Activated CD4-positive, alpha-beta T cell treated with anti-CD3 and anti-CD28 coated beads, Interleukin-2, amount 50 U/mL, for 1 hour (primary cell): Measurements from ENCODE around the gene EIF2B2.
"Not testable (repeated sequence)": the region's sequence is repeated elsewhere in the genome, so short reads cannot be mapped to it uniquely, and the experiment has no call there.

Experiments
- DNase-seq: peaks from one replicate; pipeline ENCODE4 v3.0.0-alpha.2; 2020

The EIF2B2 gene

GRCh38 chr14:74995781-74996180 lies 6.9 kb upstream of the EIF2B2 start:
- not testable (repeated sequence) for DNase-seq

GRCh38 chr14:75001261-75001660 lies 1.5 kb upstream of the EIF2B2 start:
- DNase-seq = no peak

- DNase-seq = no peak
Observed at GRCh38 chr14:75001899-75002298, 822 bp upstream of the EIF2B2 start.

- no peak for DNase-seq
Observed at GRCh38 chr14:75003250-75004027, 718 bp downstream of the EIF2B2 start.

GRCh38 chr14:75005357-75005756 lies 2.6 kb downstream of the EIF2B2 start:
- DNase-seq = no peak

GRCh38 chr14:75009176-75009575 lies 6.5 kb downstream of the EIF2B2 start:
- no peak for DNase-seq

GRCh38 chr14:75010472-75011093 lies 7.9 kb downstream of the EIF2B2 start:
- no peak for DNase-seq

GRCh38 chr14:75011356-75011994 lies 8.8 kb downstream of the EIF2B2 start:
- no peak for DNase-seq

GRCh38 chr14:75013290-75013689 lies 10.6 kb downstream of the EIF2B2 start:
- DNase-seq = no peak

- no peak for DNase-seq
Observed at GRCh38 chr14:75015496-75015895, 12.8 kb downstream of the EIF2B2 start.

- no peak for DNase-seq
Observed at GRCh38 chr14:75016815-75017214, 14.1 kb downstream of the EIF2B2 start.

- DNase-seq = no peak
Observed at GRCh38 chr14:75018694-75019093, 16.0 kb downstream of the EIF2B2 start.

GRCh38 chr14:75022655-75023054 lies 19.9 kb downstream of the EIF2B2 start:
- DNase-seq = peak; percentile 1

- DNase-seq = no peak
Observed at GRCh38 chr14:75023108-75023507, 20.4 kb downstream of the EIF2B2 start.

GRCh38 chr14:75025082-75025481 lies 22.4 kb downstream of the EIF2B2 start:
- no peak for DNase-seq

GRCh38 chr14:75025876-75026275 lies 23.2 kb downstream of the EIF2B2 start:
- DNase-seq = no peak

- DNase-seq = no peak
Observed at GRCh38 chr14:75030147-75030546, 27.4 kb downstream of the EIF2B2 start.

- no peak for DNase-seq
Observed at GRCh38 chr14:75032939-75033338, 30.2 kb downstream of the EIF2B2 start.

GRCh38 chr14:75040507-75040906 lies 37.8 kb downstream of the EIF2B2 start:
- DNase-seq = no peak

GRCh38 chr14:75040959-75041358 lies 38.2 kb downstream of the EIF2B2 start:
- no peak for DNase-seq

- DNase-seq = no peak
Observed at GRCh38 chr14:75041613-75042012, 38.9 kb downstream of the EIF2B2 start.

- DNase-seq = no peak
Observed at GRCh38 chr14:75042035-75042434, 39.3 kb downstream of the EIF2B2 start.

- DNase-seq = no peak
Observed at GRCh38 chr14:75044322-75044721, 41.6 kb downstream of the EIF2B2 start.

GRCh38 chr14:75044752-75045151 lies 42.0 kb downstream of the EIF2B2 start:
- no peak for DNase-seq
